ENCODE data around the gene MAGEF1. TPM values are rescaled to one million over a fixed set of nuclear protein-coding genes. Genes with fewer than 3 reads are reported as not detected.

The MAGEF1 gene
- total and polyA plus RNA-seq, 2 of the 13 experiments (the other 11 are each of a cell fraction or from before 2014, with no cell fraction given) = 26.0 to 62.4 TPM

DNA sequence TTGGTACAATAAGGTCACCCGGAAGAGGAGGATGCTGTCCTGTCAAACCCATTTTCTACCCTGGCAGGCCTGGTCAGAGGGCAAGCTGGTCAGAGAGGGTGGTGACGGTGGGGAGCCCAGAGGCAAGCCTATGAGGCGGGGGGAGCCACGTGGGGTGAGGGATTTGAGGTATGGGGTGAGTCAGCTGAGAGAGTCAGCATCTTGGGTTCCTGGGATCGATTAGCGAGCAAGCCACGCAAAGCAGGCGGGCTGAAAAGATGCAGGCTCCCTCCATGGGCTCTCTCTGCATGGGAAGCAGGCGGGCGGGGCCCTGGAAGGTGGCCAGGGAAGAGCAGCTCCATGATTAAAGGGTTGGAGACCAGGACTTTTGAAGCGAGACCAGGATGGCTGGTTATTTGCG, 48.1 kb downstream of the MAGEF1 start:
- intact Hi-C loops (cut with micrococcal nuclease; ENCODE audit: unreplicated experiment) = no loop called here
- Histone ChIP-seq H2AFZ (ENCODE audit: low read length) (no peak overlapping the region), H4K20me1 (ENCODE audit: insufficient read depth, low read length) (no peaks in the 10 kb centered on the region), H3K79me2 (ENCODE audit: insufficient read depth, low read length) (no peaks in the 10 kb centered on the region), H3K36me3 (replicated peaks in 1 of 2; ENCODE audit: control insufficient read depth in 1 of 2, insufficient read depth in 2 of 2, low read length in 2 of 2) (no peaks in the 10 kb centered on the region), H3K27ac (ENCODE audit: extremely low read length, insufficient read depth, low read length) (no peak overlapping the region), H3K9ac (ENCODE audit: insufficient read depth, low read depth, low read length) (no peak overlapping the region), H3K4me3 (replicated peaks in 1 of 3; ENCODE audit: insufficient read depth in 1 of 3, low read depth in 2 of 3, low read length in 3 of 3) (no peak overlapping the region), H3K4me2 (ENCODE audit: low read depth, low read length) (no peak overlapping the region), H3K9me3 (ENCODE audit: low read length) (no peaks in the 10 kb centered on the region), H3K4me1 (ENCODE audit: insufficient read depth, low read length) (peaks cover 18% of the 10 kb centered on the region), H3K27me3 (ENCODE audit: control insufficient read depth in 1 of 2, insufficient read depth in 2 of 2, low read length in 2 of 2) (peaks cover 0 to 19% of the 10 kb centered on the region in 2 experiments; a peak in 1 of 5 replicates)
- CTCF ChIA-PET (ENCODE audit: low intra/inter-chr PET ratio, low total read pairs) = no interaction called here
- in situ Hi-C loops (cut with HindIII; ENCODE audit: extremely low pct_ligation_motif_present, low pct_unique_long_range_greater_than_20kb) = no loop called here
- POLR2A ChIA-PET = no interaction called here
- no peak for FAIRE-seq
- 25% methylated on average over 5 of the region's 12 CpGs for WGBS (ENCODE audit: low lambda C conversion rate)
- DNase-seq (ENCODE audit: low spot score) = no peak
- ATAC-seq = no peak
- BruUV-seq (replicated peaks) = no TSS peak
- TF ChIP-seq HOXD1 (CRISPR knock-in tag; IDR thresholded peaks at IDR 0.05) (no peak), ZNF746 (CRISPR knock-in tag; IDR thresholded peaks at IDR 0.05) (no peak), NFE2L2 (IDR thresholded peaks at IDR 0.05; ENCODE audit: low read length) (no peak), ZNF761 (CRISPR knock-in tag; conservative IDR thresholded peaks at IDR 0.05) (no peak), ARNTL (CRISPR knock-in tag; IDR thresholded peaks at IDR 0.05) (no peak), TMF1 (CRISPR knock-in tag; IDR thresholded peaks at IDR 0.05; ENCODE audit: low read depth) (no peak), ZBTB7B (CRISPR knock-in tag; IDR thresholded peaks at IDR 0.05) (no peak), KDM3A (CRISPR knock-in tag; IDR thresholded peaks at IDR 0.05; ENCODE audit: low read depth) (no peak)
- TF ChIP-seq, protein P1, sequence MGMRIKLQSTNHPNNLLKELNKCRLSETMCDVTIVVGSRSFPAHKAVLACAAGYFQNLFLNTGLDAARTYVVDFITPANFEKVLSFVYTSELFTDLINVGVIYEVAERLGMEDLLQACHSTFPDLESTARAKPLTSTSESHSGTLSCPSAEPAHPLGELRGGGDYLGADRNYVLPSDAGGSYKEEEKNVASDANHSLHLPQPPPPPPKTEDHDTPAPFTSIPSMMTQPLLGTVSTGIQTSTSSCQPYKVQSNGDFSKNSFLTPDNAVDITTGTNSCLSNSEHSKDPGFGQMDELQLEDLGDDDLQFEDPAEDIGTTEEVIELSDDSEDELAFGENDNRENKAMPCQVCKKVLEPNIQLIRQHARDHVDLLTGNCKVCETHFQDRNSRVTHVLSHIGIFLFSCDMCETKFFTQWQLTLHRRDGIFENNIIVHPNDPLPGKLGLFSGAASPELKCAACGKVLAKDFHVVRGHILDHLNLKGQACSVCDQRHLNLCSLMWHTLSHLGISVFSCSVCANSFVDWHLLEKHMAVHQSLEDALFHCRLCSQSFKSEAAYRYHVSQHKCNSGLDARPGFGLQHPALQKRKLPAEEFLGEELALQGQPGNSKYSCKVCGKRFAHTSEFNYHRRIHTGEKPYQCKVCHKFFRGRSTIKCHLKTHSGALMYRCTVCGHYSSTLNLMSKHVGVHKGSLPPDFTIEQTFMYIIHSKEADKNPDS (CRISPR knock-in tag; IDR thresholded peaks at IDR 0.05) = no peak
- TF ChIP-seq, protein P2, sequence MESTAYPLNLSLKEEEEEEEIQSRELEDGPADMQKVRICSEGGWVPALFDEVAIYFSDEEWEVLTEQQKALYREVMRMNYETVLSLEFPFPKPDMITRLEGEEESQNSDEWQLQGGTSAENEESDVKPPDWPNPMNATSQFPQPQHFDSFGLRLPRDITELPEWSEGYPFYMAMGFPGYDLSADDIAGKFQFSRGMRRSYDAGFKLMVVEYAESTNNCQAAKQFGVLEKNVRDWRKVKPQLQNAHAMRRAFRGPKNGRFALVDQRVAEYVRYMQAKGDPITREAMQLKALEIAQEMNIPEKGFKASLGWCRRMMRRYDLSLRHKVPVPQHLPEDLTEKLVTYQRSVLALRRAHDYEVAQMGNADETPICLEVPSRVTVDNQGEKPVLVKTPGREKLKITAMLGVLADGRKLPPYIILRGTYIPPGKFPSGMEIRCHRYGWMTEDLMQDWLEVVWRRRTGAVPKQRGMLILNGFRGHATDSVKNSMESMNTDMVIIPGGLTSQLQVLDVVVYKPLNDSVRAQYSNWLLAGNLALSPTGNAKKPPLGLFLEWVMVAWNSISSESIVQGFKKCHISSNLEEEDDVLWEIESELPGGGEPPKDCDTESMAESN (CRISPR knock-in tag; conservative IDR thresholded peaks at IDR 0.05) = no peak
- TF ChIP-seq, protein P3, sequence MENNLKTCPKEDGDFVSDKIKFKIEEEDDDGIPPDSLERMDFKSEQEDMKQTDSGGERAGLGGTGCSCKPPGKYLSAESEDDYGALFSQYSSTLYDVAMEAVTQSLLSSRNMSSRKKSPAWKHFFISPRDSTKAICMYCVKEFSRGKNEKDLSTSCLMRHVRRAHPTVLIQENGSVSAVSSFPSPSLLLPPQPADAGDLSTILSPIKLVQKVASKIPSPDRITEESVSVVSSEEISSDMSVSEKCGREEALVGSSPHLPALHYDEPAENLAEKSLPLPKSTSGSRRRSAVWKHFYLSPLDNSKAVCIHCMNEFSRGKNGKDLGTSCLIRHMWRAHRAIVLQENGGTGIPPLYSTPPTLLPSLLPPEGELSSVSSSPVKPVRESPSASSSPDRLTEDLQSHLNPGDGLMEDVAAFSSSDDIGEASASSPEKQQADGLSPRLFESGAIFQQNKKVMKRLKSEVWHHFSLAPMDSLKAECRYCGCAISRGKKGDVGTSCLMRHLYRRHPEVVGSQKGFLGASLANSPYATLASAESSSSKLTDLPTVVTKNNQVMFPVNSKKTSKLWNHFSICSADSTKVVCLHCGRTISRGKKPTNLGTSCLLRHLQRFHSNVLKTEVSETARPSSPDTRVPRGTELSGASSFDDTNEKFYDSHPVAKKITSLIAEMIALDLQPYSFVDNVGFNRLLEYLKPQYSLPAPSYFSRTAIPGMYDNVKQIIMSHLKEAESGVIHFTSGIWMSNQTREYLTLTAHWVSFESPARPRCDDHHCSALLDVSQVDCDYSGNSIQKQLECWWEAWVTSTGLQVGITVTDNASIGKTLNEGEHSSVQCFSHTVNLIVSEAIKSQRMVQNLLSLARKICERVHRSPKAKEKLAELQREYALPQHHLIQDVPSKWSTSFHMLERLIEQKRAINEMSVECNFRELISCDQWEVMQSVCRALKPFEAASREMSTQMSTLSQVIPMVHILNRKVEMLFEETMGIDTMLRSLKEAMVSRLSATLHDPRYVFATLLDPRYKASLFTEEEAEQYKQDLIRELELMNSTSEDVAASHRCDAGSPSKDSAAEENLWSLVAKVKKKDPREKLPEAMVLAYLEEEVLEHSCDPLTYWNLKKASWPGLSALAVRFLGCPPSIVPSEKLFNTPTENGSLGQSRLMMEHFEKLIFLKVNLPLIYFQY (CRISPR knock-in tag; IDR thresholded peaks at IDR 0.05; ENCODE audit: borderline replicate concordance) = no peak
